GM19372 (cell line): ENCODE measurements around the gene CCDC40.

Experiments
- ATAC-seq: cut with Tn5 transposase; IDR thresholded peaks from one replicate; pipeline ENCODE4 v1.9.1; 2021; ENCODE audit warnings: mild to moderate bottlenecking, low read depth, moderate library complexity; ENCODE audit not compliant: unreplicated experiment

Gene CCDC40

GRCh38 chr17:80124351-80124981 is 88.0 kb downstream of the CCDC40 start:
- ATAC-seq, result no peak

GRCh38 chr17:80125656-80126448 is 89.4 kb downstream of the CCDC40 start:
- no peak for ATAC-seq

- no peak for ATAC-seq
These were observed 89.9 kb downstream of the CCDC40 start for GRCh38 chr17:80126449-80126715.

- ATAC-seq, result no peak
These were observed 92.6 kb downstream of the CCDC40 start for GRCh38 chr17:80129006-80129565.

GRCh38 chr17:80130992-80131391 is 94.5 kb downstream of the CCDC40 start:
- ATAC-seq, result no peak

GRCh38 chr17:80132906-80133625 is 96.6 kb downstream of the CCDC40 start:
- ATAC-seq, result no peak

GRCh38 chr17:80133626-80133970 is 97.2 kb downstream of the CCDC40 start:
- ATAC-seq, result no peak

- no peak for ATAC-seq
These were observed 100.7 kb downstream of the CCDC40 start for GRCh38 chr17:80137131-80137530.

- no peak for ATAC-seq
These were observed 102.5 kb downstream of the CCDC40 start for GRCh38 chr17:80138856-80139426.

- ATAC-seq, result no peak
These were observed 105.2 kb downstream of the CCDC40 start for GRCh38 chr17:80141463-80142165.

GRCh38 chr17:80142929-80143328 is 106.5 kb downstream of the CCDC40 start:
- ATAC-seq, result no peak

GRCh38 chr17:80145076-80146075 is 108.9 kb downstream of the CCDC40 start:
- no peak for ATAC-seq

GRCh38 chr17:80146121-80147034 is 109.9 kb downstream of the CCDC40 start:
- ATAC-seq, result peak; percentile 22

GRCh38 chr17:80147035-80147822 is 110.8 kb downstream of the CCDC40 start, which contains the start of gene EIF4A3:
Gene EIF4A3, minus strand, starts transcription at chr17:80147128. Its CDS starts 167 bp downstream, at chr17:80146961.
- peak; percentile 87 for ATAC-seq
